Measurements from ENCODE around the gene PTPRG. TPM values are rescaled to one million over a fixed set of nuclear protein-coding genes. Genes with fewer than 3 reads are reported as not detected.

PTPRG gene
- total RNA-seq, 1 experiment from 2014 or later, result 11.7 TPM

DNA sequence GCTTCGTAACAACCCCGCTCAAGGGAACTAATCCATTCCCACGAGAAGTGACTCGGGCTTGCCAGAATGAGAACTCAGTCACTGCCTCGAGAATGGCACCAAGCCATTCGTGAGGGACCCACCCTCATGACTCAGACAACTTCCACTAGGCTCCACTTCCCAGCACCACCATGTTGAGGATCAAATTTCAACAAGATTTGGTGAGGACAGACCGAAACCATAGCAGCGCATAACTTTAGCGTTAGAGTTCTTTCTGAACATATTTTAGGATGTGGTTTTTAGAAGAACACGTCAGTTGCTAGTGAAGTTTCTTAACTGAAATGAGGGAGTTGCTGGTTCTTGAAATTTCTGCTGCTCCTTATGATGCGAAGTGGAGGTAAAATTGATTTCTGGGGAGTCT is 13.5 kb downstream of the PTPRG start:
- POLR2A ChIA-PET (ENCODE audit: low non-redundant PET), result no interaction called here

DNA sequence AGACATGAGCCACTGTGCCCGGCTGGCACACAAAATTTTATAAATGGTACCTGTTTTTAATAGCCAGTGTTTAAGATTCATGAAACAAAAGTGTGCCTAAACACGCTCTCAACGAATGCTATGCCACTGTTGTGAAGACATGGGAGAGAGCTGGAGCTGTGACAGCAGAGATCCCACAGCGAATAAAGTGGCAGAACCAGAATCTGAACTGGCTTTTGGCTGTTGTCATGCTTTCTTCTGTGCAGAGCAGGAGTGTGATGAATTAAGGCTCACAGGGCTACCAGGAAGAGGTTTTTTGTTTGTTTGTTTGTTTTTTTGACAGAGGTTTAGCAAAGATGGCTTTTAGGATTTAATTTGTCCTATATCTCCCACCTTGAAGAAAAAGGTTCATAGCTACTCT is 14.5 kb downstream of the PTPRG start:
- BruUV-seq (replicated peaks), result no TSS peak
- no peaks in the 10 kb centered on the region for H3K36me3 ChIP-seq (ENCODE audit: insufficient read depth, low read length, poor library complexity, severe bottlenecking)
- no peak overlapping the region for H3K27ac ChIP-seq (ENCODE audit: low read depth, low read length, poor library complexity, severe bottlenecking)
- no peak for TF ChIP-seq EZH2 (IDR thresholded peaks at IDR 0.05; ENCODE audit: borderline replicate concordance, low read depth, low read length, poor library complexity, severe bottlenecking)
- TF ChIP-seq, protein P1, sequence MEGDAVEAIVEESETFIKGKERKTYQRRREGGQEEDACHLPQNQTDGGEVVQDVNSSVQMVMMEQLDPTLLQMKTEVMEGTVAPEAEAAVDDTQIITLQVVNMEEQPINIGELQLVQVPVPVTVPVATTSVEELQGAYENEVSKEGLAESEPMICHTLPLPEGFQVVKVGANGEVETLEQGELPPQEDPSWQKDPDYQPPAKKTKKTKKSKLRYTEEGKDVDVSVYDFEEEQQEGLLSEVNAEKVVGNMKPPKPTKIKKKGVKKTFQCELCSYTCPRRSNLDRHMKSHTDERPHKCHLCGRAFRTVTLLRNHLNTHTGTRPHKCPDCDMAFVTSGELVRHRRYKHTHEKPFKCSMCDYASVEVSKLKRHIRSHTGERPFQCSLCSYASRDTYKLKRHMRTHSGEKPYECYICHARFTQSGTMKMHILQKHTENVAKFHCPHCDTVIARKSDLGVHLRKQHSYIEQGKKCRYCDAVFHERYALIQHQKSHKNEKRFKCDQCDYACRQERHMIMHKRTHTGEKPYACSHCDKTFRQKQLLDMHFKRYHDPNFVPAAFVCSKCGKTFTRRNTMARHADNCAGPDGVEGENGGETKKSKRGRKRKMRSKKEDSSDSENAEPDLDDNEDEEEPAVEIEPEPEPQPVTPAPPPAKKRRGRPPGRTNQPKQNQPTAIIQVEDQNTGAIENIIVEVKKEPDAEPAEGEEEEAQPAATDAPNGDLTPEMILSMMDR (conservative IDR thresholded peaks at IDR 0.05; ENCODE audit: low read depth, low read length), result no peak
- POLR2A ChIA-PET (ENCODE audit: low non-redundant PET), result no interaction called here
- CTCF ChIA-PET, result no interaction called here
- H3K4me3 ChIP-seq (ENCODE audit: low read depth, low read length, poor library complexity, severe bottlenecking), result no peak overlapping the region
- H3K27me3 ChIP-seq (replicated peaks; ENCODE audit: insufficient read depth, low read depth, low read length, poor library complexity), result no peaks in the 10 kb centered on the region
- no peak for DNase-seq (ENCODE audit: low spot score)
- H3K4me1 ChIP-seq (ENCODE audit: insufficient read depth, low read length, poor library complexity, severe bottlenecking), result no peaks in the 10 kb centered on the region
- no peaks in the 10 kb centered on the region for H3K9me3 ChIP-seq (ENCODE audit: low read depth, low read length, poor library complexity, severe bottlenecking)
- intact Hi-C loops (cut with micrococcal nuclease; ENCODE audit: unreplicated experiment), result no loop called here

More for the DNA sequence above, 13.5 kb downstream of the PTPRG start:
- CTCF ChIA-PET, result no interaction called here
- BruUV-seq (replicated peaks), result no TSS peak
- no peaks in the 10 kb centered on the region for H3K36me3 ChIP-seq (ENCODE audit: insufficient read depth, low read length, poor library complexity, severe bottlenecking)
- no peaks in the 10 kb centered on the region for H3K27me3 ChIP-seq (replicated peaks; ENCODE audit: insufficient read depth, low read depth, low read length, poor library complexity)
- TF ChIP-seq, protein P1 (conservative IDR thresholded peaks at IDR 0.05; ENCODE audit: low read depth, low read length), result no peak
- no peak for TF ChIP-seq EZH2 (IDR thresholded peaks at IDR 0.05; ENCODE audit: borderline replicate concordance, low read depth, low read length, poor library complexity, severe bottlenecking)
- H3K4me1 ChIP-seq (ENCODE audit: insufficient read depth, low read length, poor library complexity, severe bottlenecking), result no peaks in the 10 kb centered on the region
- intact Hi-C loops (cut with micrococcal nuclease; ENCODE audit: unreplicated experiment), result no loop called here
- H3K27ac ChIP-seq (ENCODE audit: low read depth, low read length, poor library complexity, severe bottlenecking), result no peak overlapping the region
- no peak overlapping the region for H3K4me3 ChIP-seq (ENCODE audit: low read depth, low read length, poor library complexity, severe bottlenecking)
- H3K9me3 ChIP-seq (ENCODE audit: low read depth, low read length, poor library complexity, severe bottlenecking), result no peaks in the 10 kb centered on the region
- DNase-seq (ENCODE audit: low spot score), result no peak

DNA sequence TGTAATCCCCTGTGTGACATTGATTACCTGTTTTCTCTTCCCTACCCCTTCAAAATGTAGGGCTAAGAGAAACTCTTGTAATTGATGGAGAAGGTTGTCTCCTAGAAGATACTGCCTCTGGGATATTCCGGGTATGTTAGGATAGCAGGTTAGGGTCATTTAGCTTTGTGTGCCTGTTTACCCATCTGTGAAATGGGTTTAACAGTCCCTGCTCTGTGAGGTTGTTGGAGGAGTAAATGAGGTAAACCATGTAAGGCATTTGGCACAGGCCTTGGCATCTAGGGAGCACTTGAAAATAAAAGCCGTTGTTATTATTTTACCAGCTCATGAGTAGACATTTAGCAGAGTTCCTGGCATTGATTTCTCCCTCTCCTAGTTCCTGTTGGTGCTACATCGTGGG is 16.4 kb downstream of the PTPRG start:
- CTCF ChIA-PET, result no interaction called here
- no peak for TF ChIP-seq EZH2 (IDR thresholded peaks at IDR 0.05; ENCODE audit: borderline replicate concordance, low read depth, low read length, poor library complexity, severe bottlenecking)
- TF ChIP-seq, protein P1 (conservative IDR thresholded peaks at IDR 0.05; ENCODE audit: low read depth, low read length), result no peak
- no peak overlapping the region for H3K4me3 ChIP-seq (ENCODE audit: low read depth, low read length, poor library complexity, severe bottlenecking)
- no peaks in the 10 kb centered on the region for H3K9me3 ChIP-seq (ENCODE audit: low read depth, low read length, poor library complexity, severe bottlenecking)
- no peaks in the 10 kb centered on the region for H3K36me3 ChIP-seq (ENCODE audit: insufficient read depth, low read length, poor library complexity, severe bottlenecking)
- no peak overlapping the region for H3K27ac ChIP-seq (ENCODE audit: low read depth, low read length, poor library complexity, severe bottlenecking)
- H3K4me1 ChIP-seq (ENCODE audit: insufficient read depth, low read length, poor library complexity, severe bottlenecking), result no peaks in the 10 kb centered on the region
- intact Hi-C loops (cut with micrococcal nuclease; ENCODE audit: unreplicated experiment), result no loop called here
- POLR2A ChIA-PET (ENCODE audit: low non-redundant PET), result no interaction called here
- DNase-seq (ENCODE audit: low spot score), result no peak
- no peaks in the 10 kb centered on the region for H3K27me3 ChIP-seq (replicated peaks; ENCODE audit: insufficient read depth, low read depth, low read length, poor library complexity)
- no TSS peak for BruUV-seq (replicated peaks)
